RWPE1 (cell line): ENCODE measurements around the gene KIF23.

Experiments used
- CTCF ChIA-PET: fragments of 350-600 bp; sonication (Branson Sonifier 250); formaldehyde crosslinking; extraction: SDS; loops from one replicate; lab custom pipeline; 2021; lab: Yijun Ruan, JAX
- POLR2A ChIA-PET: fragments of 400-600 bp; formaldehyde crosslinking; extraction: SDS; loops from one replicate; lab custom pipeline; 2020; ENCODE audit warnings: antibody characterized with exemption; ENCODE audit not compliant: low non-redundant PET; lab: Yijun Ruan, JAX
- DNase-seq: peaks from one replicate; pipeline ENCODE4 v3.0.0; 2012; ENCODE audit warnings: low spot score
- H3K27ac ChIP-seq: fragments of 450-650 bp; 2 replicates; pipeline ENCODE4 v1.5.1; 2017
- CTCF ChIP-seq: fragments of 450-650 bp; conservative IDR thresholded peaks from 2 replicates; pipeline ENCODE4 v1.5.1; 2017; ENCODE audit warnings: low read depth, mild to moderate bottlenecking

KIF23 gene

GRCh38 chr15:69456208-69457166 is 42.3 kb downstream of the KIF23 start:
- DNase-seq: no peak
- POLR2A ChIA-PET: no interaction called here
- CTCF ChIA-PET: no interaction called here
- peak overlapping the region; percentile 41 for H3K27ac ChIP-seq
- no peak for TF ChIP-seq CTCF

- POLR2A ChIA-PET: no interaction called here
- peak overlapping the region; percentile 37 for H3K27ac ChIP-seq
- no peak for TF ChIP-seq CTCF
- CTCF ChIA-PET: no interaction called here
- DNase-seq: no peak
These were observed 43.4 kb downstream of the KIF23 start for GRCh38 chr15:69457304-69458280.

- ChIA-PET CTCF (interaction anchor here (0.6 kb wide), 1 partner anchor 428 kb away, joined by 3 read pairs; no protein-coding TSS in a partner anchor), POLR2A (no interaction called here)
- DNase-seq: no peak
- TF ChIP-seq CTCF: no peak
- H3K27ac ChIP-seq: peak overlapping the region; percentile 34
These were observed 44.9 kb downstream of the KIF23 start for GRCh38 chr15:69459066-69459465.

GRCh38 chr15:69460481-69460880 is 46.3 kb downstream of the KIF23 start:
- POLR2A ChIA-PET: no interaction called here
- CTCF ChIA-PET: interaction anchor here (0.5 kb wide), 1 partner anchor 224 kb away, joined by 3 read pairs; no protein-coding TSS in a partner anchor
- no peak for DNase-seq
- no peak for TF ChIP-seq CTCF
- no peak overlapping the region for H3K27ac ChIP-seq

GRCh38 chr15:69462030-69462492 is 47.9 kb downstream of the KIF23 start:
- ChIA-PET CTCF (interaction anchor here (0.6 to 1.5 kb wide), 5 partner anchors 11 to 425 kb away, joined by 3 to 4 read pairs (median 3); no protein-coding TSS in a partner anchor), POLR2A (interaction anchor here (0.6 to 1.9 kb wide), 2 partner anchors 9 to 774 kb away, joined by 3 to 21 read pairs; partner anchors contain the start of gene RPLP1)
- DNase-seq: no peak
- peak overlapping the region; percentile 90 for H3K27ac ChIP-seq
- TF ChIP-seq CTCF: no peak
